Tibial nerve (tissue), 4 donors: Measurements from ENCODE around the gene TMEM181.

Source experiments
- CTCF ChIP-seq, 5 experiments: fragments of 200-600 bp in 3 of 5; fragments of 450-650 bp in 2 of 5; sonication (generic) in 3 of 5; IDR thresholded peaks; one replicate each; pipeline ENCODE4 v1.5.1; 2016 to 2019; ENCODE audit warnings: antibody characterized with exemption in 5 of 5, mild to moderate bottlenecking in 3 of 5, moderate library complexity in 2 of 5
- EP300 ChIP-seq, 2 donors: sonication (generic); formaldehyde crosslinking; IDR thresholded peaks; one replicate each; pipeline ENCODE4 v1.6.1; 2017; ENCODE audit warnings: antibody characterized with exemption in 2 of 2, mild to moderate bottlenecking in 1 of 2

GRCh38 chr6:158531970-158532369 lies 27.9 kb upstream of the TMEM181 start:
- TF ChIP-seq CTCF (IDR thresholded peaks at IDR 0.05), result no peak
- no peak for TF ChIP-seq EP300 (IDR thresholded peaks at IDR 0.05)
